GM19240 (cell line): ENCODE data around the gene RGR.

Source experiments
- DNase-seq: peaks from one replicate; pipeline ENCODE4 v3.0.0; 2011; ENCODE audit warnings: low spot score; ENCODE audit not compliant: insufficient read length

RGR gene

DNA sequence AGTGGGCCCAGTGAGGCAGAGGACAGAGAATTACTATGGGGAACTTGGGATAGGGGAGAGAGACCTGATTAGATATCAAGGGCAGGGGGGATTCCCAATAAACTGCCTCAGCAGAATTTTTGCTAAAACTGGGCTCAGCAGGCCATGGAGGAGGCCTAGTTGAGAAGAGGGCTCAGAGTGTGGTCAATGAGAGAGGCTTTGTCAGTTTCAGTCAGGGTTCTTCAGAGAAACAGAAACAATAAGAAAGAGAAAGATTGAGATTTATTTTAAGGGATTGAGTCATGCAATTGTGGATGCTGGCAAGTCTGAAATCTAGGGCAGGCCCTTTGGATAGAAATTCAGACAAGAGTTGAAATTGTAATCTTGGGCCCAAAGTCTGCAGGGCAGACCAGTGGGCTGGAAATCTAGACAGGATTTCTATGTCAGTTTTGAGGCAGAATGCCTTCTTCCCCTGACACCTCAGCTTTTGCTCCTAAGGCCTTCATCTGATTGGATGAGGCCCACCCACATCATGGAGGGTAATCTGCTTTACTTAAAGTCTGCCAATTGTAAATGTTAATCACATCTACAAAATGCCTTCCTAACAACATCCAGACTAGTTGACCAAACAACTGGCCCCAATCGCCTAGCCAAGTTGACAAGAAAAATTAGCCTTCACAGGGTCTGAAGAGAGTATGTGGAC lies 50.1 kb downstream of the RGR start:
- peak; percentile 8 for DNase-seq

DNA sequence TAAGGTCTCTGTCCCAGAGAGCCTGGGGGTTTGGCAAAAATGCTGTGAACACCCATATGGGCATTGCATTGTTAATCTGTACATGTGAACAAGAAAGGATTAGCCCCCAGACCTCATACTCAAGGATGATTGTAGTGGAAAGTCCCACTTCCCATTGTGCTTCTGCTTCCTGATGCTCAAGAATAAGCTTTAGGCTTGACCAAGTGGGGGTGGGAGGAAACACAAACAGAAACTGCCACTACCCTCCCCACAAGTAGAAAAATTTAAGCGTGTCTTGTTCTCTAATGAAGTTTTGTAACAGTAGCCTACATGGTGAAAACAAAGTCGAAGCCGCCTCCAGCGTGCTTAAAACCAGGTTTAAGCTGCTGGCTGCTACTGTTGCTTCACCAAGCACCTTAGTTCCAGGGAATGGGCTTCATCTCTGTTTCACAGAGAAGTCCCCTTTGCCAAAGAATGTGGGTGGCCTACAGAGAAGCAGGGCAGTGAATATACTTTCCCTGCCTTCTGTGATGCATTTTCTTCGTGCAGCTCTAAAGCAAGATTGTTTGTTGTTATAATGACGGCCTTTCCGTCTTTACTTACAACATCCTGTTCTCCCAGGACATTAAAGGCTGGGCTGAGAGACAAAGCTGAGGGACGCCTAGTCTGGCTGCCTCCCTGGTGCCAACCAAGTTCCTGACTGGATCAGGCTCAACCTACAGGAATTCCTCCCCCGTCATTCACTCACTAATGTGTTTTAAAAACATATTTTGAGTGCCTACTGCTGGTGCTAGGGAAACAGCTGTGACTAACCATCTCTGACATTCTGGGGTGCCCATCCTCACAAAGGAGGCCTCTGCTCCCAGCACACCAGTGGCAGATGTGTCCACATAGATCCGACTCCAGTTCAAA lies 51.5 kb downstream of the RGR start:
- no peak for DNase-seq

DNA sequence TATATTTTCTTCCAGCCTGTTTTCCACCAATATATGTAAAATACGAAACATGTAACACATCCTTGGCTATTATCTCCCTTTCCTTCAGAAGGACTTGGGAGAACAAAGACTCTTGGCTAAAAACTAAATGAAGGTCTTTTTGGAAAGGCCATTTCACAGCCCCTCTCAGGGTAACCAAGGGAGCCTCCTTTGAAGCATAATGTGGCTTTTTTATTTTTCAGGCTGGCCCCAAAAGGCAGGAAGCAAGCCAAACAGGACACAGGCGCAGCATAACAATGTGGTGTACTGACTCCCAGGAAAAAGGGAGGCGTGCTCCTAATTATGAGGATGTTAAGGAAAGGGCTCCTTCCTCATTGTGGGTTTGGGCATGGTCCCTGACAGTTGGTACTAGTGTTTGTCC lies 53.2 kb downstream of the RGR start:
- no peak for DNase-seq

DNA sequence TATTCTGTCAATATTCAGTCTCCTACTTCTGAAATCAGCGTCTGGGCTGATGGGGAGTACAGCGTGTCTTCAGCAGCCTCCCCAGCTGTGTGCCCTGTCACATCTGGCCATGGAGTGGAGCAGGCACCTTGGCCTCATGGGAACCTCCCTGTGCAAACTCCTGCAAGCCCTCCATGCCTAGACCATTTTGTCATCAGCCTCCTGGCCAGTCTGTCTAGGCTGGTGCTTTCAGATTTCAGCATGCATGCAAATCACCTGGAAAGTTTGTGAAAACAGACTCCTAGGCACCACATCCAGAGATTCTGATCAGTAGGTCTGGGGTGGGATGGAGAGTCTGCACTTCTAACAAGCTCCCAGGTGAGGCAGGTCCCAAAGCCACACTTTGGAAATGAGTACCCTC lies 57.4 kb downstream of the RGR start:
- no peak for DNase-seq

DNA sequence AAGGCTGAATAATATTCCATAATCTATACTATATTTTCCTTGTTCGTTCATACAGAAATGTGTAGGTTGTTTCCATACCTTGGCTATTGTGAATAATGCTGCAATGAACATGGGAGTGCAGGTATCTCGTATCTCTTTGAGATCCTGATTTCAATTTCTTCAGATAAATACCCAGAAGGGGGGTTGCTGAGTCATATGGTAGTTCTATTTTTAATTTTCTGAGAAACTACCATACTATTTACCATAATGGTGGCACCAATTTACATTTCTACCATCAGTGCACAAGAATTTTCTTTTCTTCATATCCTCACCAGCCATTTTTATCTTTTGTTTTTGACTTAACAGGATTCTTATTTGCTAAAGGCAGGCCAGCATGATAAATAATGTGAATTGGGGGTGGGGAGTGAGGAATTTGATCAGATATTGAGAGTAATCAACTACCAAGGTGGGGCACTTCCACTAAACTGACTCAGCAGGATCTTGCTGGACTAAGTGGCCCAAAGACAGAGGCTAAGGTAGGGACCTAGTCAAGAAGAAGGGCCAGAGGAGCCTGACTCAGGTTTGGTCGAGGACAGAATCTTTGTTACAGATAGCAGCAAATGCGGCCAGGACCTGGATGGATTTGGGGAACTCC lies 62.0 kb downstream of the RGR start:
- DNase-seq, result no peak

DNA sequence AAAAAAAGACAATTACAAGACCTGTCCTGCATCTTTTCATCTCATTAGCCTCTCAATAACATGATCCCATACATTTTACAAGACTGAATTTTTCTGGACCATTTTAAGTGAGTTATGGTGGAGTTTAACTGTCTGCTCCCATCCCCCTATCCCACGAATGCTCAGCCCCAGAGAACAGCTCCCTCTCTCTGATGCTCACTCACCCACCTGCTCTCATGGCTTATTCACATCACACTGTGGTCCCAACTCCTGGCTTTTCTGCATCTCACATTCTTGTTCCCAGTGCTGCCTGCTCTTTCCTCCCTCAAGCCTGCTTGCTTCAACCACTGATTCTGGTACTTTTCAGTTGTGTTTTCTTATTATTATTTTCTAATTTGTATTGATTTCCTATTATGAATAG lies 63.2 kb downstream of the RGR start:
- DNase-seq, result no peak

DNA sequence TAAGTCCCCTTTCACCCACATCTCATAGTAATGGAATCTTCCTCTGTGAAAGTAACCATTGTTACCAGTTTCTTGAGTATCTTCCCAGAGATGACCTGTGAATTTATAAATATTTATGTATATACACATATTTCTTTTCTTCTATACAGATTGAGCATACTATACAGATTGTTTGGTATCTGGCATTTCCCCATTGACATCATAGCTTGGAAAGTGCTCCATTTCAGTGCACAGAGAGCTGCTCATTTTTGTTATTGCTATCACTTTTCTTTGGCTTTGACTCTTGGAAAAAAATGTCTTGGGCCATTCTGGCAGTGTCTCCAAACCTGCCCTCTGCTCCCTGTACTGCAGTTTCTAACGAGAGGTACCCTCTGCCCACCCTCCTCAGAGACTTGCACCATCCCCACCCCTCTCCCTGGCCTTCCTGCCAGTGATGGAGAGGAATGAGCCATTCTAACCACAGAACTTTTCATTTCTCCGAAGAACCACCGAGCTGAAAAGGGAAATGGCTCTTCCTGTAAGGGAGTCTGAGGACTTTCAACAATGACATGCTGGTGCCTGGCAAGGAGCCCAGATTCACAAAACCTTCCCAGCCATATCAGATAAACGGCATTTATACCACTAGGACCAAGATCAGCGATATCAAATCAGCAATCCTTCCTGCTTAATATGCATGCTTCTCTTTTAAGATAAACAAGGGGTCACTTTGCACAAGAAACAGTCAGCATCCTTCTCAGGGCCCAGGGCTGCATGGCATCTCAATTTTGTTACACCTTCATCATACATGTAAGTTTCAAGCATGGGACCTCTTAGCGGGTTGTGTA lies 63.8 kb downstream of the RGR start:
- DNase-seq, result no peak
